Measurements from ENCODE around the gene ZSCAN10.

GRCh38 chr16:3143598-3144320 lies 44.7 kb upstream of the ZSCAN10 start:
- TF ChIP-seq TAF1 (IDR thresholded peaks at IDR 0.05; ENCODE audit: borderline replicate concordance, insufficient read depth, low read length) (no peak), POLR2AphosphoS5 (IDR thresholded peaks at IDR 0.05; ENCODE audit: low read depth, low read length) (no peak), SIN3A (IDR thresholded peaks at IDR 0.05; ENCODE audit: borderline replicate concordance, insufficient read depth, low read length) (no peak), FOXP2 (optimal IDR thresholded peaks at IDR 0.05; ENCODE audit: borderline replicate concordance, extremely low read depth, extremely low read length, insufficient read depth) (no peak)
- TF ChIP-seq, protein P1, sequence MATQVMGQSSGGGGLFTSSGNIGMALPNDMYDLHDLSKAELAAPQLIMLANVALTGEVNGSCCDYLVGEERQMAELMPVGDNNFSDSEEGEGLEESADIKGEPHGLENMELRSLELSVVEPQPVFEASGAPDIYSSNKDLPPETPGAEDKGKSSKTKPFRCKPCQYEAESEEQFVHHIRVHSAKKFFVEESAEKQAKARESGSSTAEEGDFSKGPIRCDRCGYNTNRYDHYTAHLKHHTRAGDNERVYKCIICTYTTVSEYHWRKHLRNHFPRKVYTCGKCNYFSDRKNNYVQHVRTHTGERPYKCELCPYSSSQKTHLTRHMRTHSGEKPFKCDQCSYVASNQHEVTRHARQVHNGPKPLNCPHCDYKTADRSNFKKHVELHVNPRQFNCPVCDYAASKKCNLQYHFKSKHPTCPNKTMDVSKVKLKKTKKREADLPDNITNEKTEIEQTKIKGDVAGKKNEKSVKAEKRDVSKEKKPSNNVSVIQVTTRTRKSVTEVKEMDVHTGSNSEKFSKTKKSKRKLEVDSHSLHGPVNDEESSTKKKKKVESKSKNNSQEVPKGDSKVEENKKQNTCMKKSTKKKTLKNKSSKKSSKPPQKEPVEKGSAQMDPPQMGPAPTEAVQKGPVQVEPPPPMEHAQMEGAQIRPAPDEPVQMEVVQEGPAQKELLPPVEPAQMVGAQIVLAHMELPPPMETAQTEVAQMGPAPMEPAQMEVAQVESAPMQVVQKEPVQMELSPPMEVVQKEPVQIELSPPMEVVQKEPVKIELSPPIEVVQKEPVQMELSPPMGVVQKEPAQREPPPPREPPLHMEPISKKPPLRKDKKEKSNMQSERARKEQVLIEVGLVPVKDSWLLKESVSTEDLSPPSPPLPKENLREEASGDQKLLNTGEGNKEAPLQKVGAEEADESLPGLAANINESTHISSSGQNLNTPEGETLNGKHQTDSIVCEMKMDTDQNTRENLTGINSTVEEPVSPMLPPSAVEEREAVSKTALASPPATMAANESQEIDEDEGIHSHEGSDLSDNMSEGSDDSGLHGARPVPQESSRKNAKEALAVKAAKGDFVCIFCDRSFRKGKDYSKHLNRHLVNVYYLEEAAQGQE (IDR thresholded peaks at IDR 0.05; ENCODE audit: insufficient read depth in 1 of 2, low read depth in 2 of 2, low read length in 2 of 2): no peak

All from PFSK-1 (cell line).